CD14-positive monocyte (primary cell): ENCODE results near the gene FHL3. TPM values are rescaled to one million over a fixed set of nuclear protein-coding genes. Genes with fewer than 3 reads are reported as not detected.

Source experiments
- DNase-seq, 3 donors: peaks; one replicate each; pipeline ENCODE4 v3.0.0-alpha.2; 2011 to 2022
- H2AFZ ChIP-seq: 2 replicates; pipeline ENCODE4 v1.6.0; 2012; ENCODE audit warnings: mild to moderate bottlenecking, low read depth, low read length, inconsistent platforms; ENCODE audit not compliant: insufficient read depth, poor library complexity, severe bottlenecking
- H3K27ac ChIP-seq, 2 donors: 1 replicate in 1 of 2; 2 replicates in 1 of 2; pipeline ENCODE4 v1.5.1; 2012 to 2013; ENCODE audit warnings: low read length in 2 of 2, control low read depth in 1 of 2, inconsistent platforms in 1 of 2, low read depth in 1 of 2, mild to moderate bottlenecking in 1 of 2
- H3K27me3 ChIP-seq, 2 donors: one replicate each; pipeline versions ENCODE4 v1.6.0 to v1.6.1; 2011 to 2013; ENCODE audit warnings: low read length in 2 of 2; ENCODE audit not compliant: control insufficient read depth in 2 of 2, insufficient read depth in 2 of 2
- H3K36me3 ChIP-seq, 2 donors: replicated peaks in 1 of 2; 1 replicate in 1 of 2; 2 replicates in 1 of 2; pipeline versions ENCODE4 v1.5.1 to v1.6.1; 2012 to 2013; ENCODE audit warnings: low read length in 2 of 2, control low read depth in 1 of 2, inconsistent platforms in 1 of 2, mild to moderate bottlenecking in 1 of 2; ENCODE audit not compliant: insufficient read depth in 2 of 2, control insufficient read depth in 1 of 2
- H3K4me1 ChIP-seq, 2 donors: 1 replicate in 1 of 2; 2 replicates in 1 of 2; pipeline versions ENCODE4 v1.5.1 to v1.6.1; 2012 to 2013; ENCODE audit warnings: low read length in 2 of 2, control low read depth in 1 of 2, inconsistent platforms in 1 of 2, mild to moderate bottlenecking in 1 of 2, moderate library complexity in 1 of 2; ENCODE audit not compliant: insufficient read depth in 2 of 2, control insufficient read depth in 1 of 2
- H3K4me2 ChIP-seq: replicated peaks from 2 replicates; pipeline ENCODE3; 2012; ENCODE audit warnings: low read length, moderate library complexity, mild to moderate bottlenecking; ENCODE audit not compliant: poor library complexity, severe bottlenecking; ENCODE audit errors: extremely low read depth
- H3K4me3 ChIP-seq, 3 experiments: fragments of 200-600 bp in 1 of 3; sonication (generic) in 1 of 3; replicated peaks in 1 of 3; 1 replicate in 2 of 3; 2 replicates in 1 of 3; pipeline ENCODE4 v1.5.1; 2011 to 2013; ENCODE audit warnings: low read length in 3 of 3, mild to moderate bottlenecking in 3 of 3, control low read depth in 2 of 3, low read depth in 2 of 3, inconsistent platforms in 1 of 3, moderate library complexity in 1 of 3
- H3K79me2 ChIP-seq: 2 replicates; pipeline ENCODE4 v1.6.0; 2012; ENCODE audit warnings: mild to moderate bottlenecking, control low read depth, inconsistent platforms, low read length, moderate library complexity; ENCODE audit not compliant: insufficient read depth
- H3K9ac ChIP-seq: 2 replicates; pipeline ENCODE4 v1.6.0; 2017; ENCODE audit warnings: low read length, mild to moderate bottlenecking; ENCODE audit not compliant: insufficient read depth, poor library complexity, severe bottlenecking
- H3K9me3 ChIP-seq, 2 donors: replicated peaks in 1 of 2; 1 replicate in 1 of 2; 2 replicates in 1 of 2; pipeline versions ENCODE4 v1.5.1 to v1.6.1; 2012 to 2013; ENCODE audit warnings: low read length in 2 of 2, control low read depth in 1 of 2; ENCODE audit not compliant: control insufficient read depth in 1 of 2, insufficient read depth in 1 of 2
- H4K20me1 ChIP-seq: 2 replicates; pipeline ENCODE4 v1.6.0; 2012; ENCODE audit warnings: mild to moderate bottlenecking, low read length, control low read depth, moderate library complexity; ENCODE audit not compliant: insufficient read depth
- H3K27ac Mint-ChIP-seq, 7 donors: one replicate each; pipeline ENCODE4 v1.8.0; 2020; ENCODE audit warnings: mild to moderate bottlenecking in 7 of 7, mixed read lengths in 7 of 7, moderate library complexity in 6 of 7, inconsistent platforms in 2 of 7
- H3K27me3 Mint-ChIP-seq, 3 donors: one replicate each; pipeline ENCODE4 v1.8.0; 2021 to 2022; ENCODE audit warnings: low read depth in 3 of 3, mild to moderate bottlenecking in 3 of 3, mixed read lengths in 3 of 3, moderate library complexity in 3 of 3, inconsistent platforms in 1 of 3
- H3K36me3 Mint-ChIP-seq, 2 donors: one replicate each; pipeline ENCODE4 v1.8.0; 2020; ENCODE audit warnings: mixed read lengths in 2 of 2, inconsistent platforms in 1 of 2, mild to moderate bottlenecking in 1 of 2
- H3K4me1 Mint-ChIP-seq: one replicate; pipeline ENCODE4 v1.8.0; 2020; ENCODE audit warnings: mild to moderate bottlenecking, mixed read lengths
- H3K4me3 Mint-ChIP-seq, 2 donors: one replicate each; pipeline ENCODE4 v1.8.0; 2020; ENCODE audit warnings: mild to moderate bottlenecking in 2 of 2, mixed read lengths in 2 of 2, moderate library complexity in 1 of 2
- H3K9me3 Mint-ChIP-seq, 7 donors: one replicate each; pipeline ENCODE4 v1.8.0; 2020 to 2022; ENCODE audit warnings: mixed read lengths in 7 of 7, mild to moderate bottlenecking in 6 of 7, moderate library complexity in 6 of 7, inconsistent platforms in 2 of 7
- whole genome bisulfite sequencing: methylation state at CpG from one replicate; pipeline ENCODE4 v1.1.5; 2013; ENCODE audit warnings: missing lambda C conversion rate; ENCODE audit not compliant: insufficient coverage; 5-methylcytosine and 5-hydroxymethylcytosine counted together
- intact Hi-C, 2 donors: fragments of 100-400 bp; cut with micrococcal nuclease; formaldehyde crosslinking; loops; one replicate each; pipeline versions ENCODE4 v1.15.0 to v1.15.1; 2023
- polyA plus RNA-seq, 3 donors: library from polyadenylated mRNA; depleted of rRNA in 1 of 3; unstranded in 2 of 3; stranded (reverse) in 1 of 3; fragments of 300-500 nt in 2 of 3; fragments of >200 nt in 1 of 3; fragmentation: Illumina TruSeq in 2 of 3; gene quantifications; 1 replicate in 2 of 3; 2 replicates in 1 of 3; pipeline ENCODE4 v1.2.3, GENCODE V29; 2012 to 2021
- TF ChIP-seq, protein P1 (sequence below): fragments of 200-600 bp; IDR thresholded peaks from one replicate; pipeline ENCODE4 v1.8.0; 2022; ENCODE audit warnings: antibody characterized with exemption, mild to moderate bottlenecking

Gene FHL3
- polyA plus RNA-seq, 3 donors: 24.7 to 32.3 (median 26.1) TPM

DNA sequence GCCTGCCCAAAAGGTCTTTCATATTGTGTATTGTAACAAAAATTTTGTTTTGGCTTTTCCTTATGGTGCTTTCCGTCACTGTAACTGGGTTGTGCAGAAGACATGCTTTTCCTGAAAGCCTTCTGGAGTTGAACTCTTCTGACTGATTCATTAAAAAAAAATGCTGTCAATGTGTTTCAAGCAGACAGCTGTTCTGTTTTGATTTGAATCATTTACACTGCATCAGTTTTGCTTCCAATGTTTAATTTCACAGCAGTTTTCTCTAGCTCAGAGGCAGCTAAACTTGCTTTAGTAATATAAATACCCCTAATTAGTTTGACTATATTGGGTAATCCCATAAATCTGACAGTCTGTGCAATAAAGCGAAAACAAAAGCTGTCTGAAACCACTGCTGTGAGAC, 15.1 kb upstream of the FHL3 start:
- H3K9me3 Mint-ChIP-seq: peaks cover 0 to 2% (median 0%) of the 10 kb centered on the region in 7 donors
- H3K9me3 ChIP-seq: no peaks in the 10 kb centered on the region
- no peak overlapping the region for H3K4me2 ChIP-seq
- H3K27me3 ChIP-seq: no peaks in the 10 kb centered on the region
- no peak for DNase-seq
- H3K27ac Mint-ChIP-seq: peak overlapping the region in 1 of 7 donors; percentile 15
- H3K9ac ChIP-seq: no peak overlapping the region
- peaks cover 88 to 99% of the 10 kb centered on the region in 2 donors for H3K36me3 ChIP-seq
- intact Hi-C loops: loop anchor here (5.0 to 10.0 kb wide), 2 partner anchors 38 to 814 kb away; no protein-coding TSS in a partner anchor
- no peak overlapping the region for H3K4me3 ChIP-seq
- peaks cover 10% of the 10 kb centered on the region for H4K20me1 ChIP-seq
- 100% methylated on average over 1 of the region's 2 CpGs for WGBS
- H3K27ac ChIP-seq: no peak overlapping the region
- H3K4me1 ChIP-seq: no peaks in the 10 kb centered on the region
- H3K36me3 Mint-ChIP-seq: peaks cover 80 to 92% of the 10 kb centered on the region in 2 donors
- H3K4me1 Mint-ChIP-seq: no peaks in the 10 kb centered on the region
- H3K79me2 ChIP-seq: peaks cover 25% of the 10 kb centered on the region
- H2AFZ ChIP-seq: no peak overlapping the region
- H3K27me3 Mint-ChIP-seq: no peaks in the 10 kb centered on the region
- no peak overlapping the region for H3K4me3 Mint-ChIP-seq
- TF ChIP-seq, protein P1, sequence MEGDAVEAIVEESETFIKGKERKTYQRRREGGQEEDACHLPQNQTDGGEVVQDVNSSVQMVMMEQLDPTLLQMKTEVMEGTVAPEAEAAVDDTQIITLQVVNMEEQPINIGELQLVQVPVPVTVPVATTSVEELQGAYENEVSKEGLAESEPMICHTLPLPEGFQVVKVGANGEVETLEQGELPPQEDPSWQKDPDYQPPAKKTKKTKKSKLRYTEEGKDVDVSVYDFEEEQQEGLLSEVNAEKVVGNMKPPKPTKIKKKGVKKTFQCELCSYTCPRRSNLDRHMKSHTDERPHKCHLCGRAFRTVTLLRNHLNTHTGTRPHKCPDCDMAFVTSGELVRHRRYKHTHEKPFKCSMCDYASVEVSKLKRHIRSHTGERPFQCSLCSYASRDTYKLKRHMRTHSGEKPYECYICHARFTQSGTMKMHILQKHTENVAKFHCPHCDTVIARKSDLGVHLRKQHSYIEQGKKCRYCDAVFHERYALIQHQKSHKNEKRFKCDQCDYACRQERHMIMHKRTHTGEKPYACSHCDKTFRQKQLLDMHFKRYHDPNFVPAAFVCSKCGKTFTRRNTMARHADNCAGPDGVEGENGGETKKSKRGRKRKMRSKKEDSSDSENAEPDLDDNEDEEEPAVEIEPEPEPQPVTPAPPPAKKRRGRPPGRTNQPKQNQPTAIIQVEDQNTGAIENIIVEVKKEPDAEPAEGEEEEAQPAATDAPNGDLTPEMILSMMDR: no peak

DNA sequence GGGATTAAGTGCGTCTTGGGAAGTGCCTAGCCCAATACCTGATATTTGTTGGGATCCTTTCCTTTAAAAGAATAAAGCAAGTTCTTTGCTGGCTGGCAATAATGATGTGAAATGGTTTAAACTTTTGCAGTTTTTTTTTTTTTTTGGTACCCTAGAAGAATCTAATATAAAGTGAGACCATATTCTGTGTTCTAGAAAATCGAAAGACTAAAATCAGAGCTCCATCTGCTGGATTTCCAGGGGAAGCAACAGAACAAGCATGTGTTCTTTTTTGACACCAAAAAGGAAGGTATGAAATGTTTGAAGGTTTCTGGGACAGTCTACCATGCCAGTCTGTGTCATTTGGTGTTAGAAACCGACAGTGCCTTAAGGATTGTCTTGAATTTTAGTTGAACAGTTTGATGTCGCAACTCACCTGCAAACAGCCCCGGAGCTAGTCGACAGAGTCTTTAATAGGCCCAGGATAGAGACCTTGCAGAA, 13.6 kb upstream of the FHL3 start:
- H3K4me1 Mint-ChIP-seq: peaks cover 4% of the 10 kb centered on the region
- peaks cover 0 to 2% (median 0%) of the 10 kb centered on the region in 3 donors for H3K27me3 Mint-ChIP-seq
- Histone ChIP-seq H3K4me3 (no peak overlapping the region), H3K9me3 (no peaks in the 10 kb centered on the region), H3K79me2 (peaks cover 40% of the 10 kb centered on the region), H2AFZ (no peak overlapping the region), H3K4me2 (no peak overlapping the region), H3K4me1 (peaks cover 3 to 5% of the 10 kb centered on the region in 2 donors), H4K20me1 (peaks cover 14% of the 10 kb centered on the region), H3K9ac (no peak overlapping the region), H3K27ac (no peak overlapping the region), H3K36me3 (peaks cover 75 to 99% of the 10 kb centered on the region in 2 donors), H3K27me3 (no peaks in the 10 kb centered on the region)
- WGBS: 73% methylated on average over 4 of the region's 6 CpGs
- intact Hi-C loops: loop anchor here in 1 of 2 donors (5.0 to 10.0 kb wide), 4 partner anchors 87 to 464 kb away; partner anchors contain the start of genes CDCA8, DNALI1, GNL2 and SNIP1
- DNase-seq: peak in 1 of 3 donors; percentile 49
- H3K27ac Mint-ChIP-seq: peak overlapping the region in 2 of 7 donors; percentile 41 to 53
- TF ChIP-seq, protein P1: peak; percentile 68
- peaks cover 0 to 2% (median 0%) of the 10 kb centered on the region in 7 donors for H3K9me3 Mint-ChIP-seq
- no peak overlapping the region for H3K4me3 Mint-ChIP-seq
- H3K36me3 Mint-ChIP-seq: peaks cover 69 to 86% of the 10 kb centered on the region in 2 donors
